Epithelial cell of esophagus (primary cell): ENCODE data around the gene INTS11.

ENCODE experiments used
- DNase-seq: peaks from one replicate; pipeline ENCODE4 v3.0.0; 2010; ENCODE audit warnings: low read depth
- H3K4me3 ChIP-seq: 2 replicates; pipeline ENCODE4 v1.5.1; 2011; ENCODE audit warnings: mild to moderate bottlenecking, low read length, control low read depth
- CTCF ChIP-seq: IDR thresholded peaks from 2 replicates; pipeline ENCODE4 v1.5.1; 2011; ENCODE audit warnings: low read depth, mild to moderate bottlenecking, low read length, control low read depth, inconsistent platforms; ENCODE audit not compliant: insufficient read depth; ENCODE audit errors: missing control alignments

Gene INTS11

DNA sequence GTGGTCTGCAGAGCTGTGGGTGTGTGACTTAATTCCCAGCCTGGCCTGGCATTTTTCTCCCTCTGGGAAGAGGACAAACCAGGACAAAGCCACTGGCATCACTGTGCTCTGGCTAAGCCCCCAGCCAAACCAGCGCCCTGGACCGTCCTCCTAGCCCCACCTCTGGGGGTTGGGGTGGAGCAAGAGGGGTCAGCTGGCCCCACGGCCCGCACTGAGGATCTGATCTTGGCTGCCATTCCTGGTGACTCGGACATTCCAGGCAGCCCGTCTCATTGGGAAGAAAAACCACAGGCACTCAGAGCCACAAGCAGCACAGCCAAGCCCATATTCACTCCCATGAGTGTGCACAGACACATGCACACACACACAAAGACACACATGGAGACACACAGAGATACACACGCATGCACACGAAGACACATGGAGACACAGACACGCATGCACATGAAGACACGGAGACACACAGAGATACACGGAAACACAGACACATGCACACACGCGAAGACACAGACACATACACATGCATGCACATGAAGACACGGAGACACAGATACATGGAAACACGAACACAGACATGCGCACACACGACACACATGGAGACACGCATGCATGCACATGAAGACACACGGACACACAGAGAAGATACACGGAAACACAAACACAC is 36.2 kb upstream of the INTS11 start:
- H3K4me3 ChIP-seq: no peak overlapping the region

GRCh38 chr1:1359664-1360468 is 35.4 kb upstream of the INTS11 start:
- no peak overlapping the region for H3K4me3 ChIP-seq
- TF ChIP-seq CTCF: no peak
- DNase-seq: no peak

More for the DNA sequence above, 36.2 kb upstream of the INTS11 start:
- DNase-seq: peak; percentile 69
- no peak for TF ChIP-seq CTCF

DNA sequence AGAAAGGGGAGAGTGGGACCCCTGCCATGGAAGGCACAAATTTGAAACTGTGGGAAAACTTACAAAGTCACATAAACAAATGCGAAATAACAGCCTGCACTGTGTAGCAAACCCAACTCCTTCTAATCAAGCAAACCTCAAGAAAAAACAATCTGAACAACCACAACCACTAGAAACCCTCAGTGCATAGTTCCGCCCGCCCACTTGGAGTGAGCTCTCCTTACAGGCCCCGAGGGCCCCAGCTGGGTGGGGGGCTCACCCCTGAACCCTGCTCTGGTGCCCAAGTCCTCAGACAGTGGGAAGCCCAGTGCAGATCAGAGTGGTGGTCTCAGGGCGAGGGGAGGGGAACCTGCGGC is 34.8 kb upstream of the INTS11 start:
- no peak overlapping the region for H3K4me3 ChIP-seq
- TF ChIP-seq CTCF: no peak
- no peak for DNase-seq

- no peak within 1 kb of the TSS for H3K4me3 ChIP-seq
- no peak for TF ChIP-seq CTCF
- DNase-seq: no peak
Observed at GRCh38 chr1:1358433-1359271, 34.2 kb upstream of the INTS11 start, which contains the start of gene MXRA8. Gene MXRA8 (minus strand): TSS chr1:1358555. CDS start chr1:1358504, 51 bp downstream.

- H3K4me3 ChIP-seq: no peak overlapping the region
Observed at GRCh38 chr1:1357871-1358432, 33.5 kb upstream of the INTS11 start.

More at GRCh38 chr1:1357871-1358432, 33.5 kb upstream of the INTS11 start:
- no peak for DNase-seq
- no peak for TF ChIP-seq CTCF
